Breast epithelium (tissue), 3 donors: ENCODE data around the gene CDH4.

ENCODE experiments used
- POLR2A ChIP-seq: fragments of 450-650 bp; IDR thresholded peaks from one replicate; pipeline ENCODE4 v1.6.1; 2016; ENCODE audit warnings: antibody characterized with exemption, mild to moderate bottlenecking, moderate library complexity
- POLR2AphosphoS5 ChIP-seq, 3 donors: sonication (generic); formaldehyde crosslinking; IDR thresholded peaks; one replicate each; pipeline ENCODE4 v1.6.1; 2017; ENCODE audit warnings: antibody characterized with exemption in 3 of 3

GRCh38 chr20:61397146-61397545 lies 145.1 kb downstream of the CDH4 start:
- TF ChIP-seq POLR2AphosphoS5 (IDR thresholded peaks at IDR 0.05), result no peak
- no peak for TF ChIP-seq POLR2A
